WTC11 (cell line): ENCODE data around the gene STXBP1.

Experiments
- CTCF ChIP-seq: fragments of 200-600 bp; IDR thresholded peaks from 2 replicates; pipeline ENCODE4 v1.8.0; 2022; ENCODE audit warnings: antibody characterized with exemption
- E2F5 ChIP-seq: sonication (generic); formaldehyde crosslinking; IDR thresholded peaks from 2 replicates; pipeline ENCODE4 v1.8.1; 2022; ENCODE audit warnings: mild to moderate bottlenecking, moderate library complexity, missing genetic modification reagents
- TEAD4 ChIP-seq: sonication (generic); formaldehyde crosslinking; IDR thresholded peaks from 2 replicates; pipeline ENCODE4 v1.8.0; 2022; ENCODE audit warnings: mild to moderate bottlenecking, missing genetic modification reagents

GRCh38 chr9:127722055-127722745 lies 110.1 kb downstream of the STXBP1 start:
- TF ChIP-seq CTCF (no peak), TEAD4 (CRISPR knock-in tag) (no peak), E2F5 (no peak)
